Measurements from ENCODE around the gene GATAD2B.

- TF ChIP-seq CTCF (IDR thresholded peaks at IDR 0.05): no peak
- TF ChIP-seq POLR2A (IDR thresholded peaks at IDR 0.05): no peak
Measured at GRCh38 chr1:153778824-153779519, 143.8 kb downstream of the GATAD2B start.

Measured in thyroid gland (tissue), 4 donors.